ENCODE data around the gene TBC1D5.

GRCh38 chr3:17607905-17608304 lies 134.5 kb downstream of the TBC1D5 start:
- TF ChIP-seq POLR2A (IDR thresholded peaks at IDR 0.05), result no peak
- TF ChIP-seq, protein P1, sequence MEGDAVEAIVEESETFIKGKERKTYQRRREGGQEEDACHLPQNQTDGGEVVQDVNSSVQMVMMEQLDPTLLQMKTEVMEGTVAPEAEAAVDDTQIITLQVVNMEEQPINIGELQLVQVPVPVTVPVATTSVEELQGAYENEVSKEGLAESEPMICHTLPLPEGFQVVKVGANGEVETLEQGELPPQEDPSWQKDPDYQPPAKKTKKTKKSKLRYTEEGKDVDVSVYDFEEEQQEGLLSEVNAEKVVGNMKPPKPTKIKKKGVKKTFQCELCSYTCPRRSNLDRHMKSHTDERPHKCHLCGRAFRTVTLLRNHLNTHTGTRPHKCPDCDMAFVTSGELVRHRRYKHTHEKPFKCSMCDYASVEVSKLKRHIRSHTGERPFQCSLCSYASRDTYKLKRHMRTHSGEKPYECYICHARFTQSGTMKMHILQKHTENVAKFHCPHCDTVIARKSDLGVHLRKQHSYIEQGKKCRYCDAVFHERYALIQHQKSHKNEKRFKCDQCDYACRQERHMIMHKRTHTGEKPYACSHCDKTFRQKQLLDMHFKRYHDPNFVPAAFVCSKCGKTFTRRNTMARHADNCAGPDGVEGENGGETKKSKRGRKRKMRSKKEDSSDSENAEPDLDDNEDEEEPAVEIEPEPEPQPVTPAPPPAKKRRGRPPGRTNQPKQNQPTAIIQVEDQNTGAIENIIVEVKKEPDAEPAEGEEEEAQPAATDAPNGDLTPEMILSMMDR (IDR thresholded peaks at IDR 0.05), result no peak
- TF ChIP-seq POLR2AphosphoS5 (IDR thresholded peaks at IDR 0.05; ENCODE audit: insufficient read depth in 1 of 2, low read depth in 1 of 2), result no peak

Data from vagina (tissue), 2 donors.